GM21423 (cell line): ENCODE data around the gene MTHFSD.

Experiments
- ATAC-seq: cut with Tn5 transposase; IDR thresholded peaks from one replicate; pipeline ENCODE4 v1.9.1; 2021; ENCODE audit warnings: mild to moderate bottlenecking, moderate library complexity; ENCODE audit not compliant: unreplicated experiment

Gene MTHFSD

DNA sequence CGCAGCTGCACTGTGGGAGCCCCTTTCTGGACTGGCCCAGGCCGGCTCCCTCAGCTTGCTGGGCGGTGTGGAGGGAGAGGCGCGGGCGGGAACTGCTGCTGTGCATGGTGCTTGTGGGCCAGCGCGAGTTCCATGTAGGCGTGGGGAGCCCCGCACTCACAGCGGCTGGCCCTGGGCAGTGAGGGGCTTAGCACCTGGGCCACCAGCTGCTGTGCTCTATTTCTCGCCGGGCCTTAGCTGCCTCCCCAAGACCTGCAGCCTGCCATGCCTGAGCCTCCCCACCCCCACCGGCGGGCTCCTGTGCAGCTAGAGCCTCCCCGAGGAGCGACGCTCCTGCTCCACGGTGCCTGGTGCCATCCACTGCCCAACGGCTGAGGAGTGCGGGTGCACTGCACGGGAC lies 1.7 kb downstream of the MTHFSD start:
- no peak for ATAC-seq

DNA sequence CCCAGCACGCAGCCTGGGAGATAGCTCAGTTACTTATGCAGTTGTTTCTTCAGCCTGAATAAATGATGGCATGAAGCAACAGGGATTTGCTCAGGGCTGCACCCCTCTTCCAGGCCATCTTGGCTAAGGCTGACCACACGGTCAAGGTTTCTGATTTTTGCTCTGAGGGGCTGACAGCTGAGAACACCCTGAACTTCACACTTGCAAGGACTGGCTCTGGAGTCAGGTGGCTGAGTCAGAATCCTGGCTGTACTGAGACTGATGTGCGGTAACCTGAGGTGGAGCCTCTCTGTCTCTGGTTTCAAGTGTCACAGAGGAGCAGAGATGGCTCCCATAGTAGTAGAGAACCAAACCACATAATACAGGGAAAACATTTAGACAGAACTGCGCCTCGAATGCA lies 4.8 kb downstream of the MTHFSD start:
- no peak for ATAC-seq

DNA sequence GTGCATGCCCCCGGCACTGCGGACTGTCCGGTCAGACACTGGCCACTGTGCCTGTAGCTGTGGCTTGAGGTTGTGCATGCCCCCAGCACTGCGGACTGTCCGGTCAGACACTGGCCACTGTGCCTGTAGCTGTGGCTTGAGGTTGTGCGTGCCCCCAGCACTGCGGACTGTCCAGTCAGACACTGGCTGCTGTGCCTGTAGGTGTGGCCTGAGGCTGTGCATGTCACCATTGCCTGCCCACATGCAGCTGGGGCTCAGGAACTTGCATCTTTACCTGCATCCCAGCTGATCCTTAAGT lies 5.2 kb downstream of the MTHFSD start:
- no peak for ATAC-seq

DNA sequence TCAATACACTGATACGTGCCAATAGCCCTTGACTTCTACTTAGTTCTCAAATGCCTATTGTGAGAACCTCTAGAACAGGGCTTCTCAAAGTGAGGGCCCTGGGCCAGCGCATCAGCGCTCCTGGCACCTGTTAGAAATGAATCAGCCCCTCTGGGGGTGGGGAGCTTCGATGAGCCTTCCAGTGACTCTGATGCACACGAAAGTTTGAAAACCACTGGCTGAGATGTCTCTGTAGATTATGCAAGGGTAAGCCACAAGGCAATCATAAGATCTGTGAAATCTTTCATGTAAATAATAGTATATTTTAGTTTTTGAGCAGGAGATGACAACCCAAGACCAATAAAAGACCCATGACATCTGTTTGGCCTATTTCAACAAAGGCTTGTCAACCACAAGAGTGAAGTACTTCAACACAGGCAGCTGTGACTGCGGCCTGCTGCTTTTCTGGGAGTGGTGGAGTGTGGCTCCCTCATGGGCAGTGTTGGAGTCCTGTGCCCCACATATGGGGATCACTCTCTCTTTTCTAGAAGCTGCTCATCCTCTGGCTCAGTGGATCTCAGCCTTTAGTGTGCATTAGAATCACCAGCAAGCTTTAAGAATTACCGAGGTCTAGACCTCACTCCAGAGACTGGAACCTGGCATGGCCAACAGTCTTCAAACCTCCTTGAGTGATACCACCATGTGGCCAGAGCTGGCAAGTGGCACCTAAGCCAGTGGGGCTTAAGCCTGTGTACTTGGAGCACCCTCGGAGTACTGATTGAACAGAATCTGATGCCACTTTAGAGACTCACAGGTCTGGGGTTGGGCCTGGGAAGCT lies 5.8 kb downstream of the MTHFSD start:
- no peak for ATAC-seq

DNA sequence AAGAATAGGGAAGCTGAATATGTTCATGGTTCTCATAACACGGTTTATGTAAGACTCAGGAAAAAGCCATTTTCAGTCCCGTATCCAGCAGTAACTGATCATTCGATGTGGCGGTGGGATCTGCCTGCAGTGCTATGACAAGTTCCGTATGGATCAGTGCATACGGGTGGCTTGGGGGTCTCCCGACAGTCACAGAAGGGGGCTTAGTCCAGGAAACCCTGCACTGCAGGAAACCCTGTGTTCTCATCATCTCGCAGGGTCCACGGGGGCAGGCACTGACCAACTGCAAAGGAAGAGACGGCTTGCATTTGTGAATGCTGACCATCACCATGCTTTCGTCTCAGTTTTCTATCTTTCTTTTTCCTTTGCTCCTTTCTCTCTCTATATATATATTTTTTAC lies 7.7 kb downstream of the MTHFSD start:
- ATAC-seq = no peak

DNA sequence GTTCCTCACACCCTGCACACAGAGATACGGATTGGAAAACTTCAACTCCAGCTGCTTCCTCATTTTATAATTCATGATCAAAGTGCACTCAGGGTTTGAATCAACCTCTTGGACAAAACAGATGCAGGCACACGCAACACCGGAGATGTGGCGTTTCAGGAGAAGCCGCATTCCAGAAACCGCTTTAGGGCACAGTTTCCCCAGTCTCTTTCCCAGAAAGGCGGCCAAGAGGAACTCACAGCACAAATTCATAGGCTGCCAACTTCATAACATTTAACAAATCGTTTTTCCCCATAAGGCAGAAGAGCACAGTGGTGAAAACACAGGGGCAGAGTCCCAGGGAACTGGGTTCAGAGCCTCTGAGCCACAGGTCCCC lies 8.4 kb downstream of the MTHFSD start:
- ATAC-seq = no peak

DNA sequence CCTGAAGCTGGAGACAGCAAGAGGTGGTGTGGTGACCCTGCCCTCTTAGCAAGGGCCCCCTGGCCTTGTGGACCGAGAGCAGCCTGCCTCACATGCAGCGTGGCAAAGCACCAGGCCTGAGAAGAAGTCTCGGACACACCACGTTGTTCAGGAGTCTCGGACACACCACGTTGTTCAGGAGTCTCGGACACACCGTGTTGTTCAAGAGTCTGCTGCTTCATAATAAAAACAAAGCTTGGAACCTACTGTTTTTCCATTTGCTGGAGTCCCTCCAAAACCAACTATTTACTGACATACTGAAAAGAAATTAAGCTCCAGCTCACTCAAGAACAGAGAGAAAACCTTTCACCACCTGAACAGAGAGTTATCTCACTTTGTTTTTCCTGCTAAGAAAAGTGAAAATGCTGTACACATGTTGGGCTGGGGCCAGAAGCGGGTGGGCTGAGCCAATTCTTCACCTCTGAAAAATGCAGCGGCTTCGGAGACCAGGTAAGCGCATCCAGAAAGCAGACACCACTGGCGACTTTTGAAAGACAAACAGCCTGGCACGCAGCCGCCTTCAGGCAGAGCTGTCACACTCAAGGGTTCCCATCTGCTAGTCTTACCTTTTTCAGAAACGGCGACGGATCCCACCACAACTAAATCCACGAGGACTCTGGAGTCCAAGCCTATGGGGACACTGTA lies 8.9 kb downstream of the MTHFSD start:
- no peak for ATAC-seq

DNA sequence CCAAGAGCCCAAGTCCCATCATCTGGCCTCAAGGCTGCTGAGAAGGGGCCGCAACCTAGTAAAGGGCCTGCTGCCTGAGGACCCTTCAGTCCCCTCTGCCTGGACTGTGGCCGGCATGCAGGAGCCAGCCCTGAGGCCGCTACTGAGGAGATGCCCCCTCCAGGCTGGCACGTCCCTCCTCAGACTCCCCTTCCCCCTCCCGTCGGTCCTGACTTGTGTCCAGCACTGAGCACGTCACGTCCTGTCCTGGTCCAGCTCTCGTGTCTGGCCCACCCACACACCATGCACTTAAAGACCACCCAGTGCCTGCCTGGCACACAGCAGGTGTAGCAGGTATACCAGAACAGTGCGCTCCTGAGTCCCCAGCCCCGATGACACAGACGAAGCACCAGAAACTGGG lies 9.6 kb downstream of the MTHFSD start:
- no peak for ATAC-seq

DNA sequence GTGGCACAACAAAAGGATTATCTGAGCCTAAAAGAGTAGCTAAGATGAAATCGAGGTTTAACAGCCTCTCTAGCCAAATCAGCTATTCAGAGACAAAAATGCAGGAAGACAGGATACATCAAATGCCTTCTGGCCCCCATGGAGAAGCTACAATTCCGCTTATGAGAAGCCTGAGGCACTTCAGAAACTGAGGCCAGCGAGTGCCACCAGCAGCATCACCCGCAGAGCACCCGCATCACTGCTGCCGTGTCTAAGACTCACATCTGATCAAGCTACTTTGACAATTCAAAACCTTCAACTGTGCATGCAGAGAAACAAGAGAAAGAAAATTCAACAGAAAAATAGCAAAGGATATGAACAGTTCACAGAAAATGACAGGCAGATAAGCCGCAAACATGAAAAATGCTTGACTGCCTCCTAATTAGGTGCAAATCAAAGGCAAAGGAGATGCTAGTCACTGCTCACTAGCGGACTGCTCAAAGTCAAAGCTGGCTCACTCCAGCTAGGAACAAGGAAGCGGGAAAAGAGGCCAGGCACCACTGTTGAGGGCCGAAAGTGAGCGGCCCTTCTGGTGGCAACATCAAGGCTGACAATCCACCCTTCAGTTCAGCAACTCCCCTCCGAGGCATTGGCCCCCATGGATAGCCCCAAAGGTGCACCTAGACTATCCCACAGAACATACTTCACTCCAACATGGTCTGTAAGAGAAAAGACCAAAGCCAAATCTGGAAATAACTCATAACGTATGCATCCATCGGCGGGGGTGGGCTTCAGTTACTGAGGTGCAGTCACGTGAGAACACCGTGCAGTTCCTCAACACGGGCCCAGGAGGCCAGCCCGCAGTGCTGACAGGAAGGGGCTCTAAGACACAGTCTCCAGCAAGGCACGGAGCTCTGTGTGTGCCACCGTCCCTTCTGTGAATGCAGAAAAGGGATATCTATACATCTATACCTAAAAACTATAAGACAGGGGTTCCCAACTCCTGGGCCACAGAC lies 12.0 kb downstream of the MTHFSD start:
- no peak for ATAC-seq

DNA sequence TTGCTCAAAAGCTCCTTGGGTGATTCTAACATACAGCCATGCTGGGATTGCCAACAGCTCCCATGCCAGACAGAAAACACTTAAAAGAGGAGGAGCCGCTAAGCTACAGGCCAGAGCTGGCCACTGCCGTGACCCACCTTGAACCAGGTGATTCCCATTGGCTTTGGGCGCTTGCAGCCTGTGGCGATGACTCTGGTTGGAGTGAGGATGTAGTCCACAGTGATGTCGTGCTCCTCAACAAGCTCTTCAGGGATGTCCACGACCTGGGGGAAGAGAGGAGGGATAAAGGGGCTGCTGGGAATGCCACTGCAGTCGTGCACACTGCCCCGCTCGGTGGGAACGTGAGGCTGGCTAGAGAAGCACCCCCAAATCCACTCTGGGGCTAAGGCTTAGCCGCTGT lies 13.5 kb downstream of the MTHFSD start:
- ATAC-seq = no peak

DNA sequence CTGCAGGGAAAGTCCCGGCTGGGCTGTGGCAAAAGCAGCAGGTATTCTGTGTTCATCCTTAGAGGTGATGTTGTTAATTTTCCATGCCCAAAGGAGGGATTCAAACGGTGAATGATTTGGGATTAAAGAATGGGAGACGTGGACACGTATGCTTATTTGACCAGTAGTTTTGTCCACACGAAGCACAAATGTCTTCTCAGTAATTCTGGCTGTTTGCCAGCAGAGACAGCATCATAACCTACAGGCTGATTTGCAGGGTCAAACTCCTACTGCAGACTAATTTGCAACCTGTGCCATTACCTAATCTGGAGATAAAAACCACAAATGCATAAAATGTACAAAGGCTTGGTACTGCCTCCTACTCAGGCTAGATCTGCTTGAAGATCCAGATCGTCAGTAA lies 14.1 kb downstream of the MTHFSD start:
- no peak for ATAC-seq

DNA sequence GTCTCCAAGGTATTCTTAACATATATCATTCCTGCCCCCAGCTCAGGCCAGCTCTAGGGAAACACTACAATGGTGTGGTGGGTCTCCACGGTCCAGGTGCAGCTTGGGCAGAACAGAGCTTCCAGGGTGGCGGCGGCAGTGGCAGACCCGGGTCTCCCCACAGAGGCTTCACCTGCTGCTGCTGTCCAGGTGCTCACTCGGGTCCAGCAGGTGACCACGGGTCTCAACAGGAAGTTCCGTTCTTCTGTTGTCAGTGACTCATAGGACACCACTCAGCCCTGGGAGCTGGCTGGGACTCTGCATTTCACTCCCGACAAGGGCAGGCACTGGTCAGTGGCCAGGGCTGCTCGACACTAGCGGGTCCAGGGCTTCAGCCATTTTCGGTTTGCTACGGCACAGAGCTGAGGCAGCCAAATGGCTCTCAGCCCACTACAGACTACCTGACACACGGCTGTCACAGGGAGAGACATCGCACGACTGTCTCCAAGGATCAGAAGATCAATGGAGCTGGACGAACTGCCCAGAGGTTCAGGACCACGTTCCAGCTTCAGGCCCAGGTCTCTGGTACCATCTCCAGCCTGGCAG lies 16.7 kb downstream of the MTHFSD start:
- no peak for ATAC-seq

DNA sequence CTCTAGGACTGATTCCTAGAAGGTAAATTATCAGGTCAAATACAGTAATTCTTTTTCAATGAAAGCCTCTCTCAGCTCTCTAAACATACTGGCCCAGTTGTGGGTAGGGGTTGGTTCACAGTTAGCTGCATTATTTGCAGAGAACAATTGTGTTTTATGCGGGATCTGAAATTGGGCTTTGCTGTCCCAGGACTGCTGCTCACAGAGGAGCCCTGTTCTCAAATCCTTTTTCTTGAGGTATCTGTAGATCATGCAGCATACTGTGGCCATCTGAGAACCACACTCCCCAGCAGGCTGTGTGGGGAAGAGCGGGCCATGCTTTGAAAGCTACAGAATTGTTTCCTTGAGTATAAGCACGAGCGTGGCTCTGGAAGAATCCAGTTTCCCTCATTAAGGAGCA lies 17.5 kb downstream of the MTHFSD start:
- no peak for ATAC-seq

DNA sequence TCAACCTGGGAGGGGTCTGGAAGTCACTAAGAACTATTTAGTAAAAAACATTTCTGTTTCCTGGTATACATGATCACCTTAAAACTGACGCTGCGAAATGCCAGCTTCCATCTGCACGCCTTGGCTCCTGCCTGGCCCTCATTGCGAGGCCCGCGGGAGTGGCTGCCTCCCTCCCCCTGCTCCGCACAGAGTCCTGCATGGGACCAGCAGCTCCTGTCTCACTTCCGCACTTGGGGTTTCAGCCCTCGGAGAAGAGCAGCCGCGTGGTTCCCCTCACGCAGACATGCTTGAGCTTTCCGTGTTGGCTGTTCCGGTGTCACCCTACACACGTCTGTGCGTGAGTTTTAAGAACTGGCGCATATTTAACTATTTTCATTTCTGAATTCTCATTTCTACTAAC lies 18.4 kb downstream of the MTHFSD start:
- ATAC-seq = no peak

DNA sequence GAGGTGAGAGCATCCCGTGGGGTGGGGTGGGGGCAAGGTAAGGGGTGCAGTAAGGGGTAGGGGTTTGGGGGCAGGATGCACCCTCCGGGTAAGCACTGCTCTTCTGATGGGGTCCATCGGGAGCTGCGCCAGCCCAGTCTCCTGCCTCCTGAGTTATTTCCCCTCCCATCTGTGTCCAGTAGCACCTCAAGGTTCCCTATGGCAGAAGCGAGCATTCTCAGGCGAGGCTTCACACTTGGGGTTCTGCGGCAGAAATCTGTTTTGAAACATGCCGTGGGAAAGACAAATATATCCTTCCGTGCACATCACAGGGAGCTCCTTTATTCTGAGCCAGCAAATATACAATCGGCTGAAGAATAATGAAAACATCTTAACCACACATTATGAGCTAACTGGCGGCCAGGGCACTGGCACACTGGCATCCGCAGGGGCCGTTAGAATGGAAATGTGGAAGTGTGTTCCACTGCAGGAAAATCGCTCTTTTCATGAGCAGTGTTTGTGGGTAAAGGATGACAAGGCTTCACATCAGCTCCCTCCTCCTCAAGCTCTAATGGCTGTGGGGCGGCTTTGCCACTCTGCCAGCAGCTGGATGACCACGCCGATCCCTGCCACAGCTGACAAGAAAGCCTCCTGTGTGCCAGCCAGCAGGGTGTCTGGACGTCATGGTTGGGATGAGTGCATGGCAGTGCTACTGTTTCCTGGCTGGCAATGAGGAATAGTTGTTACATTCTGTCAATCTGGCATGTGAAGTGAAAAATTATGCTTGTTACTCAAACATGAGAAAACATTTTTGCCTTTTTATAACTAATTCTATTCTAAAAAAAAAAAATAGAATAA lies 20.0 kb downstream of the MTHFSD start:
- ATAC-seq = no peak

DNA sequence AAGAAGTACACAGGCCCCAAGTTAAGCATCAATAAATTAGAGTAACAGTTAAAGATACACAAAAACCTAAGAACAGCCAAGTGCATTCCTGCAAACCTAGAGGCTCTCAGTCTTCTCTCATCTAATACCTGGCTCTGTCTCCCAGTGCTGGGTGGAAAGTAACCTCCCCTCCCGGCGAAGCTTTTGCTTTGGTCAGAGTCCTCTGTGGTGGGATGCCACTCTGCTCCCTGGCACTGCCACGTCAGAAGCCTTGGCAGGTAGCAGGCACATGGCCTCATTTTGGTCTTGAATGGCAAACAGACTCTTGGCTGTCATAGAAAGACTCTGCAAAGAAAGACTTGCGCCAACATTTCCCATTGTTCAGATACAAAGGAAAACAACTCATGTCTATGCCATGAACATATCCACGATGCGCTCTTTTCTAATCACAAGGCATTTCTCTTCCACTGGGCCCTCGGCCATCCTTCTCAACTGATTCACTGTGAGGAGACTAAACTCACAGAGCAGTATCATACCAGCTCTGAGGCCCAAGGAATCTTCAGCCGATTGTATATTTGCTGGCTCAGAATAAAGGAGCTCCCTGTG lies 21.2 kb downstream of the MTHFSD start:
- ATAC-seq = no peak

DNA sequence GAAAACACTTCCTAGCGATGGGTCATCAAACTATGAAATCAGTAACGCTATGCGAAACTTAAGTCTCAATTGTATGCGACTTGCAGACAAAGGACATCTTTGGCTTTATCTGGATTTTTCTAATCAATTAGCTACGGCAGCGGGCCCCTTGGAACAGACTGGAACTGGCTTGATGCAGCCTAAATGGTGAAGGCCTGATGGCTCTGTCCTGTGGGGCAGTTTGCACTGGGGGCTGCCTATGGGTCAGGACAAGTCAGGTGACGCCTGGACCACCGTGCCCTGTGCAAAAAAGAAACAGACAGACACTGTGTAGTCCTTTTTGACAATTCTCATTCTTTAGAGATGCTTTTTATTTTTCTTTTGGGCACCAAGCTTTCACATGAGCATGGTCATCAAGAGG lies 22.0 kb downstream of the MTHFSD start:
- no peak for ATAC-seq

DNA sequence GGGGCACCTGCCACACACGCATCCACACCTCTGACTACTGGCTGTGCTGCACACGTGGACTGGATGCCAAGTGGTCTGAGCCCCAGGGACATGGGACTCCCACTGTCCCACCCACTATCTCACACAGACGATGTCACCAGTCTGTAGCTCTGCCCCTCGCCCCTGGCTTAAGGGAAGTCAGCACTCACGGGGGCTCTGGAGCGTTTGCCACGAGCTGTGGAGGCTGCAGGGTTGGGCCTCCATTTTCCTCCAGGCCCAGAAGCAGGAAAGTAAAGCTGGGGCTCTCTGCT lies 22.6 kb downstream of the MTHFSD start:
- no peak for ATAC-seq

DNA sequence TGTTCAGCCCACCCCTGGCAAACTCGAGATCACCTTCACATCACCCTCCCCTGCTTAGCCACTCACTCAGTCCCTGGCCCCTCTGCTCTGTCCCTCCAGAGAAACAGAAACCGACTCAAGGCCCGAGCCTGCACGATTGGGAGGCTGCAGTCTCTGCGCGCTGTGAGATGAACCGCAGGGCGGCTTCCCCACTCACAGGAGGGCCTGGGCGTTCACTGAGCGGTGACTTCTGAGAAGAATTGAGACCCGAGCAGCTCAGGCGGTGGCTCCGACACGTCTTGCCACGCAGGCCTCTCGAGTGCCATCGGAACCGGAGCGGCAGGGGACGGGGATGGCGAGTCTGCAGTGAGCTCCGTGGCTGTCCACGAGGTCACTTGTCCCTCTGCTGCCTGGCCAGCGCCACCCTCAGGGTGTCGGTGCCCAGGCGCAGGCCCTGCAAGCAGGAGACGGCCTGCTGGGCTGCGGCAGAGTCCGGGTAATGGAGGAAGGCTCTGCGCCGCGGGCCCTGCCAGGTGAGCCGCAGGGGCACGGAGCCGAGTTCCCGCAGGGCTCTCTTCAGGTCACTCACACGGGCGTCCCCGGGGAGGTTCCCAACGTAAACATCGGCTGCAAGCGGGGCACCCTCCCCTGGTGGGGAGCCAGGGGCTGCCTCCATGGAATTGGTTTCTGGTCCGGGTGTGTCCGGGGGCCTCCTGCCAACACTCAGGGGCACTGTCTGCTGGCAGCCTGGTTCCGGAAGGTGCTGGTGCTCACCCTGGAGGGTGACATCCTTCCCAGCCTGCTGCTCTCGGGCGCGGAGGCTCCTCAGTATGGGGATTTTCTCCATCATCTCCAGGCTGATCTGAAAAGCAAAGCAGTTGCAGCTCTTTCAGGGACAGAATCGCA lies 23.2 kb downstream of the MTHFSD start:
- no peak for ATAC-seq
